SK-MEL-5 (cell line): Measurements from ENCODE around the gene RALA. TPM values are rescaled to one million over a fixed set of nuclear protein-coding genes. Genes with fewer than 3 reads are reported as not detected.
A peak's percentile ranks its signal among the peaks of the same experiment; 100 is the strongest.

Experiments
- DNase-seq: peaks from one replicate; pipeline ENCODE4 v3.0.0-alpha.2; 2016; ENCODE audit warnings: low read depth, low spot score
- in situ Hi-C: cut with HindIII; loops from 2 replicates; pipeline ENCODE4 v1.10.0; 2016; ENCODE audit warnings: low sequenced_read_pairs, high pct_unique_total_duplicates, low pct_unique_long_range_greater_than_20kb
- polyA plus RNA-seq, 2 experiments: library from polyadenylated mRNA; depleted of rRNA; stranded (reverse); fragments of >200 nt; gene quantifications; 2 replicates each; pipeline ENCODE4 v1.2.3, GENCODE V29; 2015
- total RNA-seq: library from RNA; depleted of rRNA; stranded (reverse); fragments of >200 nt; shearing (Covaris generic); gene quantifications from 2 replicates; pipeline ENCODE4 v1.2.3, GENCODE V29; 2014; rRNA removed

RALA gene
- total RNA-seq: 17.6 and 20.3 TPM in 2 replicates
- 35.7 and 37.7 TPM in 2 replicates for polyA plus RNA-seq (2015; cell fraction: cytosol; rRNA removed)
- 11.8 and 23.2 TPM in 2 replicates for polyA plus RNA-seq (2015; cell fraction: nucleus; rRNA removed)

- in situ Hi-C loops: no loop called here
These were observed at the start of gene RALA for GRCh38 chr7:39623047-39623731. Gene RALA (plus strand): TSS chr7:39623572. CDS start chr7:39686668, 63,096 bp downstream.

GRCh38 chr7:39574673-39575349 lies 48.6 kb upstream of the RALA start:
- DNase-seq: no peak
- in situ Hi-C loops: no loop called here

More at GRCh38 chr7:39623047-39623731, at the start of gene RALA:
- DNase-seq: peak; percentile 95

DNA sequence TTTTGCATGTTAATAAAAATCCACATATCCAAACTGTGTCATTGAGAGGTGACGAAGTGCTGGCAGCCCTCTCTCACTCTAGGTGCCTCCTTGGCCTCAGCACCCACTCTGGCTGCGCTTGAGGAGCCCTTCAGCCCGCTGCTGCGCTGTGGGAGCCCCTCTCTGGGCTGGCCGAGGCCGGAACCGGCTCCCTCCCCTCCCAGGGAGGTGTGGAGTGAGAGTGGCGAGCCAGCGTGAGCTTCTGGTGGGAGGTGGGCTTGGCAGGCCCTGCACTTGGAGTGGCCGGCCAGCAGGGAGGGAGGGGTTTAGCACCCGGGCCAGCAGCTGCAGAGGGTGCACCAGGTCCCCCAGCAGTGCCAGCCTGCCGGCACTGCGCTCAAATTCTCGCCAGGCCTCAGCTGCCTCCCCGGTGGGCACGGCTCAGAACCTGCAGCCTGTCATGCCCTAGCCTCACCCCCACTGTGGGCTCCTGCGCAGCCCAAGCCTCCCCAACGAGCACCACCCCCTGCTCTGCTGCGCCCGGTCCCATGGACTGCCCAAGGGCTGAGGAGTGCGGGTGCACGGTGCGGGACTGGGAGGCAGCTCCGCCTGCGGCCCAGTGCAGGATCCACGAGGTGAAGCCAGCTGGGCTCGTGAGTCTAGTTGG lies 46.0 kb upstream of the RALA start:
- in situ Hi-C loops: no loop called here
- no peak for DNase-seq

DNA sequence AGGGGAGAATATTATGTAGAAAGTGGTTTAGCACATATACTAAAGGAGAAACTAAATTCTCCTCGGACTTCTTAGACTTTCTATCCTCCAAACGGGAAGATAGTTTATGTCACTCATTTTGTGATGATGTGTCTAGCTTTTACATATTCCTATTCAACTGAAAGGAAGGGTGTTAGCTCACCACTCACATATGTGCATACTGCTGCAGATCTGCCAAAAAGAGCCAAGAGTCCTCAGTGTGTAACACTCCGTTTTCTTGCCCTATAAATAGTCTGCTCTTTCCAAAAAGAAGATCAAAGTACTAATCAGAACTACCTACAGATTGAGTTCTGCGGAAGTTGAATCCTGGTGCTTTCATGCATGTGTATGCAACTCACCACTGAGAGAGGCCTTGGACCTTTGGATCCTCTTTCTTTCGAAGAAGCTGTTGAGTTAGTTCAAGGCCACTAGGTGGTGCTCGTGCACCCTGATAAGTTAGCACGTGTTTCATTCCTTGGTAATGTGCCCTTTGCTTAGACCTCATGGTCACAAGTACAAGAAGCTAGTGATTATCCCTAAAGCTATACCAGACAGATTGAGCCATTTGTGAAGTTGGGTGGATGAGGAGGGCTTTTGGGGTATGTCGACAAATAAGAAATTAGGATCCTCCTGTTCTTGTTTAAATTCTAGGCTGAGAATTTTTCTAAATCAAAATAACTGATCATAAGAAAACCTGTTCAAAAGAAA lies 43.1 kb upstream of the RALA start:
- DNase-seq: peak; percentile 98
- in situ Hi-C loops: no loop called here

DNA sequence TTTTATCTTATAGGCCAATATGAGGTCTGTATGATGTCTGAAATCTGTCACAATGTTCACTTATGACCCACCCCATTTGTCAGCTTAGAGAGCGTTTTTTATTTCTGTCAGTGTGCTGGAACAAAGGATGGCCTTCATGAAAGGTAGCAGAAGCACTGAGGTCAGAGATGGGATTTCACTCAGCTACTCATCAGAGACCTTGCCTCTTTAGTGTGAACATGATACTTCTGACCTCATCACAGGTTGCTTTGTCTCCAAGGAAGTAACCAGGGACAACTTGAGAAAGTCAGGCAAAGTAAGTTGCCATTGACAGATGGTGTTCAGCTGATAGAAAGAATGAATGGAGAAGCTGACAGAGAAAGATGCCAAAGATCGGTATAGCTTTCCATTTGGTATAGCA lies 40.8 kb upstream of the RALA start:
- in situ Hi-C loops: no loop called here
- peak; percentile 98 for DNase-seq

GRCh38 chr7:39583539-39583938 lies 39.8 kb upstream of the RALA start:
- DNase-seq: no peak
- in situ Hi-C loops: no loop called here

- in situ Hi-C loops: no loop called here
- no peak for DNase-seq
These were observed 36.0 kb upstream of the RALA start for GRCh38 chr7:39587393-39587792.

GRCh38 chr7:39588416-39588815 lies 35.0 kb upstream of the RALA start:
- DNase-seq: no peak
- in situ Hi-C loops: no loop called here

- in situ Hi-C loops: no loop called here
- peak; percentile 97 for DNase-seq
These were observed 33.9 kb upstream of the RALA start for GRCh38 chr7:39589323-39590111.

GRCh38 chr7:39592586-39592985 lies 30.8 kb upstream of the RALA start:
- in situ Hi-C loops: no loop called here
- DNase-seq: peak; percentile 41

DNA sequence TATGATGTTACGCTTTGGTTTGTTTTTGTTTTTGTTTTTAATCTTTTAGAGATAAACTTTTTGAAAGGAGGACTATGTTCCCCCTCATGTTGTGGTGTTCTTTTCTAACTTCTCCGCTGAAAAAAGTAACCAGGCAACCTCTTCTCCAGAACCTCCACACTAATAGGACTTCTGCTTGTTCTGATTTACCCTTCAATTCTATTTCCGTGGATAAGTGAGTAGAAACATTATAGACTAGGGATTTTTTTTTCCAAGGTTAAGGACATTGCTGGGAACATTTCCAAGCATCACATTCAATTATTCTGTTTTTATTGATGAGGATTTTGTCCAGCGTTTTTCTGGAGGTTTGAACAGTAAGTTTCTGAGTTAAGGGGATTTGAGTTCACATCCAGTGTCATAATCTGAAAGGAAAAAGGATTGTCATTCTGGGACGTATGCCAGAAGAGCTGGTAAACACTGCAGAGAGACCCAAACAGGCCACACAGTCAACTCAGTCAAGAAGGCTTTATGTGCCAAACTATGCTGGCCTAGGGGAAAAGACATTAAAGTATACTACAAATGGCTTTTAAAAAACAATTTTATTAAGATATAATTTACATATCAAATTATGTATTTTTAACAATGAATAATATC lies 28.3 kb upstream of the RALA start:
- no peak for DNase-seq
- in situ Hi-C loops: no loop called here

DNA sequence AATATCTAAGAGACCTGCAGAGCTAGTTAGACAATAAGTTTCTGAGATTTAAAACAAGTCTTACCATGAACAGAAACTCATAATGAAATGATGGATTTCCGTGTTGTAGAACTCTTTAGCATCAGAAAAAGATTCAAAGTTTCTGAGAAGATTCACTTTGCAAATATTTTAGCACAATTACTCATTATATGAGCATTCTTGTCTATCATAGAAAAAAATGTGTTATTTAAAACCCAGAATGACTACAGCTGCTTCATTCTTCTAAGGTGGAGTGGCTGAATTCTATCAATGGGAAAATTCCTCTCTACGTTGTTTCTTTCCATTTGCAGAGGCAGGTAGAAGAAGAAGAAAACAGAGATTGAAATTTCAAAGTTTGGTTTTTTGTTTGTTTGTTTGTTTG lies 21.0 kb upstream of the RALA start:
- in situ Hi-C loops: no loop called here

GRCh38 chr7:39603924-39604323 lies 19.4 kb upstream of the RALA start:
- no peak for DNase-seq
- in situ Hi-C loops: no loop called here

More for the DNA sequence above, 21.0 kb upstream of the RALA start:
- DNase-seq: no peak

DNA sequence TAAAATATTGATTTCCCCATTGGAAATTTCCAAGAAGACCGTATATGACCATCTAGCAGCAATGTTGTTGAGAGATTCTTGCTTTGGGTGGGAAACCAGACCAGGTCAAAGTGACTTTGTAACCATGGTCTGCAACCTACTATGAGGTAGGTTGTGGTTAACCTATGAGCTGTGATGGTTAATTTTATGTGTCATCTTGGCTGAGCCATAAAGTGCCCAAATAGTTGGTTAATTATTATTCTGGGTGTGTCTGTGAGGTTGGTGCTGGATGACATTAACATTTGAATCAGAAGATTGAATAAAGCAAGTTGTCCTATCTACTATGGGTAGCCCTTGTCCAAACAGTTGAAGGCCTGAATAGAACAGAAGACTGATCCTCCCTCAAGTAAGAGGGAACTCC lies 18.3 kb upstream of the RALA start:
- DNase-seq: no peak
- in situ Hi-C loops: no loop called here

DNA sequence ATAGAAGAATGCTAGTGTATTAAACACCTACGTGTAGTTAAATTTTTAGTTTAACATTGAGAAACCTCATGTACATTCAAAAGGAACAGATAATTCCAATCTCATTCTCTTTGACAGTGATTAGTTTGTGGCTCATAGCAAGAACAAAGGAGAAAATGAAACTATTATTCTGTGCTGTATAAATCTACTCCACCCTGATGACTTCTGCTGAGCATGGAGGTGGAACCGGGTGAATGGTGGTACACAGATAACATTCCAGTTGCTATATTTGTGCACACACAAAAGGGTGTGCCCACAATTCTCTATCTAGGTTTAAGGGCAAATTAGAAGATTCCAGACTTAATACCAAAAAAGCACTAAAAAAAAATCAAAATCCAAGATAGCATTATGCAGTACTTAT lies 17.0 kb upstream of the RALA start:
- no peak for DNase-seq
- in situ Hi-C loops: no loop called here

- DNase-seq: peak; percentile 94
- in situ Hi-C loops: no loop called here
These were observed 16.4 kb upstream of the RALA start for GRCh38 chr7:39606941-39607340.

GRCh38 chr7:39607865-39608264 lies 15.5 kb upstream of the RALA start:
- in situ Hi-C loops: no loop called here
- DNase-seq: no peak
